Measurements from ENCODE around the gene ZNF213.

The ZNF213 gene

GRCh38 chr16:3097266-3097665, 37.6 kb upstream of the ZNF213 start:
- Histone ChIP-seq H3K4me3 (ENCODE audit: low read length, poor library complexity, severe bottlenecking) (no peak overlapping the region), H3K9ac (ENCODE audit: low read depth, low read length, poor library complexity, severe bottlenecking) (no peak overlapping the region), H3K9me3 (ENCODE audit: insufficient read depth, low read depth, low read length) (no peaks in the 10 kb centered on the region), H3F3A (ENCODE audit: low read depth) (no peaks in the 10 kb centered on the region), H4K20me1 (ENCODE audit: insufficient read depth, low read length, poor library complexity, severe bottlenecking) (no peaks in the 10 kb centered on the region), H3K79me2 (ENCODE audit: insufficient read depth, low read length) (no peaks in the 10 kb centered on the region), H3K4me2 (ENCODE audit: low read depth, low read length, poor library complexity, severe bottlenecking) (no peak overlapping the region), H3K9me2 (replicated peaks; ENCODE audit: low read depth, low read length) (no peaks in the 10 kb centered on the region), H3K36me3 (ENCODE audit: insufficient read depth, low read length) (no peaks in the 10 kb centered on the region), H3K27me3 (ENCODE audit: insufficient read depth, low read length, poor library complexity, severe bottlenecking) (no peaks in the 10 kb centered on the region), H3K4me1 (ENCODE audit: insufficient read depth, low read length, poor library complexity, severe bottlenecking) (peaks cover 4% of the 10 kb centered on the region), H2AFZ (ENCODE audit: low read length) (no peak overlapping the region)
- TF ChIP-seq, protein P1, sequence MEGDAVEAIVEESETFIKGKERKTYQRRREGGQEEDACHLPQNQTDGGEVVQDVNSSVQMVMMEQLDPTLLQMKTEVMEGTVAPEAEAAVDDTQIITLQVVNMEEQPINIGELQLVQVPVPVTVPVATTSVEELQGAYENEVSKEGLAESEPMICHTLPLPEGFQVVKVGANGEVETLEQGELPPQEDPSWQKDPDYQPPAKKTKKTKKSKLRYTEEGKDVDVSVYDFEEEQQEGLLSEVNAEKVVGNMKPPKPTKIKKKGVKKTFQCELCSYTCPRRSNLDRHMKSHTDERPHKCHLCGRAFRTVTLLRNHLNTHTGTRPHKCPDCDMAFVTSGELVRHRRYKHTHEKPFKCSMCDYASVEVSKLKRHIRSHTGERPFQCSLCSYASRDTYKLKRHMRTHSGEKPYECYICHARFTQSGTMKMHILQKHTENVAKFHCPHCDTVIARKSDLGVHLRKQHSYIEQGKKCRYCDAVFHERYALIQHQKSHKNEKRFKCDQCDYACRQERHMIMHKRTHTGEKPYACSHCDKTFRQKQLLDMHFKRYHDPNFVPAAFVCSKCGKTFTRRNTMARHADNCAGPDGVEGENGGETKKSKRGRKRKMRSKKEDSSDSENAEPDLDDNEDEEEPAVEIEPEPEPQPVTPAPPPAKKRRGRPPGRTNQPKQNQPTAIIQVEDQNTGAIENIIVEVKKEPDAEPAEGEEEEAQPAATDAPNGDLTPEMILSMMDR (conservative IDR thresholded peaks at IDR 0.05; ENCODE audit: low read length): no peak
- no peak for TF ChIP-seq EZH2phosphoT487 (IDR thresholded peaks at IDR 0.05; ENCODE audit: borderline replicate concordance)

- H3K4me1 ChIP-seq (ENCODE audit: insufficient read depth, low read length, poor library complexity, severe bottlenecking): peaks cover 4% of the 10 kb centered on the region
- H2AFZ ChIP-seq (ENCODE audit: low read length): no peak within 1 kb of the TSS
- H3K79me2 ChIP-seq (ENCODE audit: insufficient read depth, low read length): no peaks in the 10 kb centered on the region
- no peak within 1 kb of the TSS for H3K9ac ChIP-seq (ENCODE audit: low read depth, low read length, poor library complexity, severe bottlenecking)
- H4K20me1 ChIP-seq (ENCODE audit: insufficient read depth, low read length, poor library complexity, severe bottlenecking): no peaks in the 10 kb centered on the region
- H3K4me2 ChIP-seq (ENCODE audit: low read depth, low read length, poor library complexity, severe bottlenecking): no peak within 1 kb of the TSS
- H3K9me3 ChIP-seq (ENCODE audit: insufficient read depth, low read depth, low read length): no peaks in the 10 kb centered on the region
- H3K9me2 ChIP-seq (replicated peaks; ENCODE audit: low read depth, low read length): no peaks in the 10 kb centered on the region
- TF ChIP-seq EZH2phosphoT487 (IDR thresholded peaks at IDR 0.05; ENCODE audit: borderline replicate concordance): no peak
- TF ChIP-seq, protein P1 (conservative IDR thresholded peaks at IDR 0.05; ENCODE audit: low read length): no peak
- H3F3A ChIP-seq (ENCODE audit: low read depth): no peaks in the 10 kb centered on the region
- H3K36me3 ChIP-seq (ENCODE audit: insufficient read depth, low read length): no peaks in the 10 kb centered on the region
- no peak within 1 kb of the TSS for H3K4me3 ChIP-seq (ENCODE audit: low read length, poor library complexity, severe bottlenecking)
- H3K27me3 ChIP-seq (ENCODE audit: insufficient read depth, low read length, poor library complexity, severe bottlenecking): no peaks in the 10 kb centered on the region
Observed at GRCh38 chr16:3098459-3099394, 36.1 kb upstream of the ZNF213 start, which contains the start of gene ZSCAN10. ZSCAN10 (minus strand) TSS chr16:3099294; CDS start chr16:3092937, 6,357 bp downstream.

GRCh38 chr16:3099395-3099731, 35.5 kb upstream of the ZNF213 start:
- Histone ChIP-seq H3F3A (ENCODE audit: low read depth) (no peaks in the 10 kb centered on the region), H3K4me3 (ENCODE audit: low read length, poor library complexity, severe bottlenecking) (no peak overlapping the region), H3K4me2 (ENCODE audit: low read depth, low read length, poor library complexity, severe bottlenecking) (no peak overlapping the region), H3K4me1 (ENCODE audit: insufficient read depth, low read length, poor library complexity, severe bottlenecking) (peaks cover 4% of the 10 kb centered on the region), H4K20me1 (ENCODE audit: insufficient read depth, low read length, poor library complexity, severe bottlenecking) (no peaks in the 10 kb centered on the region), H3K27me3 (ENCODE audit: insufficient read depth, low read length, poor library complexity, severe bottlenecking) (no peaks in the 10 kb centered on the region), H3K36me3 (ENCODE audit: insufficient read depth, low read length) (no peaks in the 10 kb centered on the region), H3K9me3 (ENCODE audit: insufficient read depth, low read depth, low read length) (no peaks in the 10 kb centered on the region), H2AFZ (ENCODE audit: low read length) (no peak overlapping the region), H3K9me2 (replicated peaks; ENCODE audit: low read depth, low read length) (no peaks in the 10 kb centered on the region), H3K9ac (ENCODE audit: low read depth, low read length, poor library complexity, severe bottlenecking) (no peak overlapping the region), H3K79me2 (ENCODE audit: insufficient read depth, low read length) (no peaks in the 10 kb centered on the region)
- TF ChIP-seq, protein P1 (conservative IDR thresholded peaks at IDR 0.05; ENCODE audit: low read length): no peak
- no peak for TF ChIP-seq EZH2phosphoT487 (IDR thresholded peaks at IDR 0.05; ENCODE audit: borderline replicate concordance)
